HCT116 (cell line): ENCODE measurements around the gene TUNAR.

Experiments
- CBX3 ChIP-seq: IDR thresholded peaks from 2 replicates; pipeline ENCODE4 v1.6.1; 2012; ENCODE audit warnings: low read depth
- CEBPB ChIP-seq: IDR thresholded peaks from 2 replicates; pipeline ENCODE4 v1.6.1; 2012; ENCODE audit warnings: low read depth
- CTCF ChIP-seq, 3 experiments: fragments of 200-600 bp in 1 of 3; sonication (generic) in 1 of 3; IDR thresholded peaks in 2 of 3; conservative IDR thresholded peaks in 1 of 3; 2 replicates each; pipeline ENCODE4 v1.5.1; 2012 to 2017; ENCODE audit warnings: low read depth in 2 of 3, low read length in 2 of 3, antibody characterized with exemption in 1 of 3, borderline replicate concordance in 1 of 3, control low read depth in 1 of 3, mild to moderate bottlenecking in 1 of 3, mixed read lengths in 1 of 3, mixed run types in 1 of 3, moderate library complexity in 1 of 3; ENCODE audit not compliant: insufficient read depth in 1 of 3
- EZH2 ChIP-seq: fragments of 200-600 bp; sonication (generic); IDR thresholded peaks from 2 replicates; pipeline ENCODE4 v1.6.1; 2017; ENCODE audit warnings: antibody characterized with exemption, mixed run types
- EZH2phosphoT487 ChIP-seq: fragments of 200-600 bp; IDR thresholded peaks from 2 replicates; pipeline ENCODE4 v1.6.1; 2018; ENCODE audit warnings: antibody characterized with exemption, borderline replicate concordance
- POLR2A ChIP-seq: IDR thresholded peaks from 2 replicates; pipeline ENCODE4 v1.7.0; 2011; ENCODE audit warnings: borderline replicate concordance; ENCODE audit not compliant: insufficient read depth, insufficient read length; ENCODE audit errors: extremely low read depth
- POLR2AphosphoS5 ChIP-seq: IDR thresholded peaks from 2 replicates; pipeline ENCODE4 v1.6.1; 2011; ENCODE audit warnings: mild to moderate bottlenecking, low read depth, low read length, moderate library complexity
- SP1 ChIP-seq: IDR thresholded peaks from 2 replicates; pipeline ENCODE4 v1.6.1; 2012; ENCODE audit warnings: low read depth
- SRF ChIP-seq: IDR thresholded peaks from 2 replicates; pipeline ENCODE4 v1.6.1; 2012; ENCODE audit warnings: low read depth
- TCF7L2 ChIP-seq: IDR thresholded peaks from 2 replicates; pipeline ENCODE4 v1.7.0; 2011; ENCODE audit warnings: borderline replicate concordance, inconsistent platforms; ENCODE audit not compliant: insufficient read depth, insufficient read length; ENCODE audit errors: extremely low read depth
- TF ChIP-seq, protein P1 (sequence below): IDR thresholded peaks from 2 replicates; pipeline ENCODE4 v1.6.1; 2012; ENCODE audit warnings: low read depth
- TF ChIP-seq, protein P2 (sequence below): IDR thresholded peaks from 2 replicates; pipeline ENCODE4 v1.6.1; 2011; ENCODE audit warnings: mild to moderate bottlenecking, low read length, moderate library complexity; ENCODE audit not compliant: insufficient replicate concordance; ENCODE audit errors: extremely low read depth

GRCh38 chr14:95829321-95829720 lies 47.3 kb upstream of the TUNAR start:
- no peak for TF ChIP-seq CTCF (IDR thresholded peaks at IDR 0.05 in 2 of 3, conservative IDR thresholded peaks at IDR 0.05 in 1 of 3; ENCODE audit: borderline replicate concordance in 1 of 3, insufficient read depth in 1 of 3, low read depth in 2 of 3, low read length in 2 of 3)
- TF ChIP-seq SRF: no peak
- TF ChIP-seq, protein P1, sequence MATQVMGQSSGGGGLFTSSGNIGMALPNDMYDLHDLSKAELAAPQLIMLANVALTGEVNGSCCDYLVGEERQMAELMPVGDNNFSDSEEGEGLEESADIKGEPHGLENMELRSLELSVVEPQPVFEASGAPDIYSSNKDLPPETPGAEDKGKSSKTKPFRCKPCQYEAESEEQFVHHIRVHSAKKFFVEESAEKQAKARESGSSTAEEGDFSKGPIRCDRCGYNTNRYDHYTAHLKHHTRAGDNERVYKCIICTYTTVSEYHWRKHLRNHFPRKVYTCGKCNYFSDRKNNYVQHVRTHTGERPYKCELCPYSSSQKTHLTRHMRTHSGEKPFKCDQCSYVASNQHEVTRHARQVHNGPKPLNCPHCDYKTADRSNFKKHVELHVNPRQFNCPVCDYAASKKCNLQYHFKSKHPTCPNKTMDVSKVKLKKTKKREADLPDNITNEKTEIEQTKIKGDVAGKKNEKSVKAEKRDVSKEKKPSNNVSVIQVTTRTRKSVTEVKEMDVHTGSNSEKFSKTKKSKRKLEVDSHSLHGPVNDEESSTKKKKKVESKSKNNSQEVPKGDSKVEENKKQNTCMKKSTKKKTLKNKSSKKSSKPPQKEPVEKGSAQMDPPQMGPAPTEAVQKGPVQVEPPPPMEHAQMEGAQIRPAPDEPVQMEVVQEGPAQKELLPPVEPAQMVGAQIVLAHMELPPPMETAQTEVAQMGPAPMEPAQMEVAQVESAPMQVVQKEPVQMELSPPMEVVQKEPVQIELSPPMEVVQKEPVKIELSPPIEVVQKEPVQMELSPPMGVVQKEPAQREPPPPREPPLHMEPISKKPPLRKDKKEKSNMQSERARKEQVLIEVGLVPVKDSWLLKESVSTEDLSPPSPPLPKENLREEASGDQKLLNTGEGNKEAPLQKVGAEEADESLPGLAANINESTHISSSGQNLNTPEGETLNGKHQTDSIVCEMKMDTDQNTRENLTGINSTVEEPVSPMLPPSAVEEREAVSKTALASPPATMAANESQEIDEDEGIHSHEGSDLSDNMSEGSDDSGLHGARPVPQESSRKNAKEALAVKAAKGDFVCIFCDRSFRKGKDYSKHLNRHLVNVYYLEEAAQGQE: no peak
- no peak for TF ChIP-seq EZH2
- TF ChIP-seq POLR2AphosphoS5: no peak
- no peak for TF ChIP-seq TCF7L2
- no peak for TF ChIP-seq CBX3
- no peak for TF ChIP-seq CEBPB
- no peak for TF ChIP-seq SP1
- TF ChIP-seq, protein P2, sequence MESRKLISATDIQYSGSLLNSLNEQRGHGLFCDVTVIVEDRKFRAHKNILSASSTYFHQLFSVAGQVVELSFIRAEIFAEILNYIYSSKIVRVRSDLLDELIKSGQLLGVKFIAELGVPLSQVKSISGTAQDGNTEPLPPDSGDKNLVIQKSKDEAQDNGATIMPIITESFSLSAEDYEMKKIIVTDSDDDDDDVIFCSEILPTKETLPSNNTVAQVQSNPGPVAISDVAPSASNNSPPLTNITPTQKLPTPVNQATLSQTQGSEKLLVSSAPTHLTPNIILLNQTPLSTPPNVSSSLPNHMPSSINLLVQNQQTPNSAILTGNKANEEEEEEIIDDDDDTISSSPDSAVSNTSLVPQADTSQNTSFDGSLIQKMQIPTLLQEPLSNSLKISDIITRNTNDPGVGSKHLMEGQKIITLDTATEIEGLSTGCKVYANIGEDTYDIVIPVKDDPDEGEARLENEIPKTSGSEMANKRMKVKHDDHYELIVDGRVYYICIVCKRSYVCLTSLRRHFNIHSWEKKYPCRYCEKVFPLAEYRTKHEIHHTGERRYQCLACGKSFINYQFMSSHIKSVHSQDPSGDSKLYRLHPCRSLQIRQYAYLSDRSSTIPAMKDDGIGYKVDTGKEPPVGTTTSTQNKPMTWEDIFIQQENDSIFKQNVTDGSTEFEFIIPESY: no peak
- no peak for TF ChIP-seq EZH2phosphoT487
- TF ChIP-seq POLR2A: no peak
